ENCODE measurements around the gene POLR3G. TPM values are rescaled to one million over a fixed set of nuclear protein-coding genes. Genes with fewer than 3 reads are reported as not detected.

Gene POLR3G
- total RNA-seq, 4 donors from 2014 or later, result 1.3 to 5.2 (median 2.8) TPM

DNA sequence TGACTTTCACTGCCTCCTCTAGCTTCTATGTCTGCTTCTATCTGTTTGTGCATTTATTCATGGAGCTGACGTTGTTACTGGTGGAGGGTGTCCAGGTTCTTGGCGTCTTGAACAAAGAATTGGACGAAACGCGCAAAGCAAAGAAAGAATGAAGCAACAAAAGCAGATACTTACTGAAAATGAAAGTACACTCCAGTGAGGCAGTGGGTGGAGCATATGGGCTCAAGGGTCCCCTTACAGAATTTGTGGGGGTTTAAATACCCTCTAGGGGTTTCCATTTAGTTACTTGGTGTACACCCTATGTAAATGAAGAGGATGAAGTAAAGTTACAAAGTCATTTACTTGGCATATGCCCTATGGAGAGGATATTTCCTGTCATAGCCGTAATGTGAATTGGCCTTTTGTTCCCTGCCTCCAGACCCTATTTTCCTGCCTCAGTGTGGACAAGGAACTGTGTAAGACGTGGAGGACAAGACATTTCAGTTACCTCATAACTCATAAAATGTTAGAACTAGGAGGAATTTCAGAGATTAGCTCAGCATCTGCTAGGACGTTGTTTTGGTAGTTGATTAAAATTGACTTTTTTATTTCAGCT is 3.1 kb downstream of the POLR3G start:
- no peak for ATAC-seq (ENCODE audit: low FRiP score)
- TF ChIP-seq, protein P1, sequence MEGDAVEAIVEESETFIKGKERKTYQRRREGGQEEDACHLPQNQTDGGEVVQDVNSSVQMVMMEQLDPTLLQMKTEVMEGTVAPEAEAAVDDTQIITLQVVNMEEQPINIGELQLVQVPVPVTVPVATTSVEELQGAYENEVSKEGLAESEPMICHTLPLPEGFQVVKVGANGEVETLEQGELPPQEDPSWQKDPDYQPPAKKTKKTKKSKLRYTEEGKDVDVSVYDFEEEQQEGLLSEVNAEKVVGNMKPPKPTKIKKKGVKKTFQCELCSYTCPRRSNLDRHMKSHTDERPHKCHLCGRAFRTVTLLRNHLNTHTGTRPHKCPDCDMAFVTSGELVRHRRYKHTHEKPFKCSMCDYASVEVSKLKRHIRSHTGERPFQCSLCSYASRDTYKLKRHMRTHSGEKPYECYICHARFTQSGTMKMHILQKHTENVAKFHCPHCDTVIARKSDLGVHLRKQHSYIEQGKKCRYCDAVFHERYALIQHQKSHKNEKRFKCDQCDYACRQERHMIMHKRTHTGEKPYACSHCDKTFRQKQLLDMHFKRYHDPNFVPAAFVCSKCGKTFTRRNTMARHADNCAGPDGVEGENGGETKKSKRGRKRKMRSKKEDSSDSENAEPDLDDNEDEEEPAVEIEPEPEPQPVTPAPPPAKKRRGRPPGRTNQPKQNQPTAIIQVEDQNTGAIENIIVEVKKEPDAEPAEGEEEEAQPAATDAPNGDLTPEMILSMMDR (IDR thresholded peaks at IDR 0.05), result no peak

DNA sequence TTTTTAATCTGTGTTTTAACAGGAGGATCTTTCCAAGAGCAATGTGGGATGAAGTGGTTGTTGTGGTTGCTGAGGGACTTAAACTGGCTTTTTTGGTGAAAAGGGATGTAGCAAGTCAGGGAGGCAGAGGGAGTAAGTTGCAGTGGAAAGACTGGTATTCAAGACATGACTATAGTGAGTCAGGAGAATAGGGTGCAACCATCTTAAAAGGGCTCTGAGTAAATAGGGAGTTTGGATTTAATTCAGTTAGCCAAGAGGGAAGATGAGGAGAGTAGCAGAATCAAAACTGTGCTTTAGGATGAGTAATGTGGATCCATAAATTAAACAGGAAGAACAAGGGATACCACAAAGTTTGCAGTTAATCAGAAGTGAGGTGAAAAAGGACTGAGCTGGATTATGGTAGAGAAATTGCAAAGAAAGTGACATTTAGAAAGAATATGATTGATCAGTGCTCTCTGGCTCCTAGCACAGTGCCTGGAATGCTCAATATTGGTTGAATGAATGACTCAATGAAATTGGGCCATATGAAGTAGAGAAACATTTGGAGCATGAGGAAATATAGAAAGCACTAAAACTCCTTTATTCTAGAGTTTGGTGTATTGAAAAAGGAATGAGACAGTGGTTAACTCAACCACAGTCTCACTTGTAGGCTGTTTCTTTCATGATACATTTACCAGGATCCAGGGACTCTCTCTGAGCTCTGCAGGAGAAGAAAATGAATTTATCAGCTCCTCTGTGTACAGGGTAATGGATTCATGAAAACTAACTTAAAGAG is 5.1 kb downstream of the POLR3G start:
- DNase-seq (ENCODE audit: low spot score), result no peak
- ATAC-seq (ENCODE audit: low FRiP score), result no peak

More for the DNA sequence above, 3.1 kb downstream of the POLR3G start:
- no peak for DNase-seq (ENCODE audit: low spot score)

DNA sequence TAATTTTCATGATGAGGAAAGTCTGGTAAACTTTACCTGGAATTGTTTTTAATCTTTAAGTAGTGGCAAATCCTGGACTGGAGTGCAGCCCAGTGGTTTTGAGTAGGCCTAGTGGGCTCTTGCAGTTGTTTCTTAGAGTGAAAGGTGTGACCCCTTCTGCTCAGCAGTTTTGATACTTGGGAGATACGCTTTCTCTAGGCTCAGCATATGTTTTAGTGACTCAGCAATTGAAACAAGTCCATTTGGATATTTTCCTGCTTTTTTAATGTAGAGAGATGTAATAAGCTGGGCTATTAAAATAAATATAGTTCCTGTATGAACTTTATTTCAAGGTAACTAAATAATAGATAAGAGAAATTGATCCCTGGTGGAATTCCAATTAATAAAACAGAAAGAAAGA is 6.0 kb downstream of the POLR3G start:
- TF ChIP-seq, protein P1 (IDR thresholded peaks at IDR 0.05), result no peak

More for the DNA sequence above, 5.1 kb downstream of the POLR3G start:
- TF ChIP-seq, protein P1 (IDR thresholded peaks at IDR 0.05), result no peak

DNA sequence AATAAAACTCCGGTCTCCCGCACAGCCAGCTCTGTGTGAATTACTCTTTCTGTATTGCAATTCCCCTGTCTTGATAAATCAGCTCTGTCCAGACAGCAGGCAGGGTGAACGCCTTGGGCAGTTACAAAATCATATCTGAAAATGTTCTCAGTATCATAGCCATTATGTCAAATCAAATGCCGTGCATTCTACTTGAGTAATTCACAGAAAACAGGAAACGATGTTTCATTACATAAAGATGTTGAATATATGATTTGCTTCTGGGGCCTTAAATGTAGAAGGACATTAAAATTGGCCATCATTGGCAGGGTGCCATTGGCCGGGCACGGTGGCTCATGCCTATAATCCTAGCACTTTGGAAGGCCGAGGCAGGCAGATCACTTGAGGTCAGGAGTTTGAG is 8.5 kb downstream of the POLR3G start:
- DNase-seq (ENCODE audit: low spot score) (no peak), ATAC-seq (ENCODE audit: low FRiP score) (no peak)
- TF ChIP-seq, protein P1 (IDR thresholded peaks at IDR 0.05), result no peak

More for the DNA sequence above, 6.0 kb downstream of the POLR3G start:
- ATAC-seq (ENCODE audit: low FRiP score) (no peak), DNase-seq (ENCODE audit: low spot score) (no peak)

DNA sequence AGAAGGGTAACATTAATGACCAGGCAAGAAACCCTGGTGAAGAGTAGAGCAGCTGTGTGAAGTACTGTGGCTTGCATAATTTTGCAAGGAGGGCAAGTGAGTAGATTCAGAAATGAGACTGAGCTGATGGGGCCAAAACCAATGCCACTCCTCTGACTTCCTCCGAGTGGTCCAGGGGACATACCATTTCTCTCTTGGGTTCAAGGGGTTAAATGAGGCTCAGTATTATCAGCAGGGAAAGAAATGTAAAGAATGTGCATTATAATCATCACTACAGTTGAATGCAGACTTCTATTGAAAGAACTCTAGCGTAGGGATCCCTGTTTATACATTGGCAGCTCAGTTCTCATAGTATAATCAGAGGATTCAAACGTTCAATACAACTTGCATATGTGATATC is 9.9 kb downstream of the POLR3G start:
- ATAC-seq (ENCODE audit: low FRiP score), result no peak
- TF ChIP-seq, protein P1 (IDR thresholded peaks at IDR 0.05), result no peak
- DNase-seq (ENCODE audit: low spot score), result no peak

DNA sequence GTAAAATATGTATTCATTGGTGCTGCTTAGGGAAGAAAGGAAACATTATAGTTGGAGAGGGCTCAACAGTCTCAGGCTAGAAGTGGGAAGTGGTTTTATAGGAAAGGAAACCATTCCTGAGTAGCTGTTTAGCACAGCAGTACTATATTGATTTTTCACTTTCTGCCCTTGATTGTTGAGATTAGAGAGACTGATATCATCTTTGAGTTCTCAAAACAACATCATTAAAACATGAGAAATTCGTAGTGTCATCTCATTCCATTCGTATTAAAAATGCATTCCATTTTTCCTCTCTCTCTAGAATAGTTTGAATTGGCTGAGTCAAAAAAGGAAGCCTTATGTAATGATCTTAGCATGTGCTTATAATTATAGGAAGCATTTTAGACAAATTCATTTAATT is 14.1 kb downstream of the POLR3G start:
- no peak for DNase-seq (ENCODE audit: low spot score)

More for the DNA sequence above, 14.1 kb downstream of the POLR3G start:
- TF ChIP-seq, protein P1 (IDR thresholded peaks at IDR 0.05), result no peak
- ATAC-seq (ENCODE audit: low FRiP score), result no peak
